GM12873 (cell line): ENCODE results near the gene STX11.

Experiments used
- TF ChIP-seq, protein P1 (sequence below): IDR thresholded peaks from 2 replicates; pipeline ENCODE4 v1.5.1; 2012; ENCODE audit warnings: low read depth, mild to moderate bottlenecking, moderate library complexity, low read length, control low read depth; ENCODE audit not compliant: insufficient read depth; ENCODE audit errors: missing control alignments

STX11 gene

DNA sequence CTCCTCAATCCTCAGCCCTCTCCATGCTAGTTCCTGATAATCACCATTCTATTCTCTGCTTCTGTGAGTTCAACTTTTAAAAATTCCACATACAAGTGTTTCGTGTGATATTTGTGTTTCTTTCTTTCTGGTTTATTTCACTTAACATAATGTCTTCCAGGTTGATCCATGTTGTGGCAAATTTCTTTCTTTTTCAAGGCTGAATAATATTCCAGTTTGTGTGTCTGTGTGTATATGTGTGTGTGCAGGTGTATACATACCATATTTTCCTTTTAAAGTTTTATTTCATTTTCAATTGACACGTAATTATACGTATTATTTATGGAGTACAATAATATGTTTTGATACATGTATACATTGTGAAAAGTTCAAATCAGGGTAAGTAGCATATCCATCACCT is 35.1 kb upstream of the STX11 start:
- TF ChIP-seq, protein P1, sequence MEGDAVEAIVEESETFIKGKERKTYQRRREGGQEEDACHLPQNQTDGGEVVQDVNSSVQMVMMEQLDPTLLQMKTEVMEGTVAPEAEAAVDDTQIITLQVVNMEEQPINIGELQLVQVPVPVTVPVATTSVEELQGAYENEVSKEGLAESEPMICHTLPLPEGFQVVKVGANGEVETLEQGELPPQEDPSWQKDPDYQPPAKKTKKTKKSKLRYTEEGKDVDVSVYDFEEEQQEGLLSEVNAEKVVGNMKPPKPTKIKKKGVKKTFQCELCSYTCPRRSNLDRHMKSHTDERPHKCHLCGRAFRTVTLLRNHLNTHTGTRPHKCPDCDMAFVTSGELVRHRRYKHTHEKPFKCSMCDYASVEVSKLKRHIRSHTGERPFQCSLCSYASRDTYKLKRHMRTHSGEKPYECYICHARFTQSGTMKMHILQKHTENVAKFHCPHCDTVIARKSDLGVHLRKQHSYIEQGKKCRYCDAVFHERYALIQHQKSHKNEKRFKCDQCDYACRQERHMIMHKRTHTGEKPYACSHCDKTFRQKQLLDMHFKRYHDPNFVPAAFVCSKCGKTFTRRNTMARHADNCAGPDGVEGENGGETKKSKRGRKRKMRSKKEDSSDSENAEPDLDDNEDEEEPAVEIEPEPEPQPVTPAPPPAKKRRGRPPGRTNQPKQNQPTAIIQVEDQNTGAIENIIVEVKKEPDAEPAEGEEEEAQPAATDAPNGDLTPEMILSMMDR, result no peak

DNA sequence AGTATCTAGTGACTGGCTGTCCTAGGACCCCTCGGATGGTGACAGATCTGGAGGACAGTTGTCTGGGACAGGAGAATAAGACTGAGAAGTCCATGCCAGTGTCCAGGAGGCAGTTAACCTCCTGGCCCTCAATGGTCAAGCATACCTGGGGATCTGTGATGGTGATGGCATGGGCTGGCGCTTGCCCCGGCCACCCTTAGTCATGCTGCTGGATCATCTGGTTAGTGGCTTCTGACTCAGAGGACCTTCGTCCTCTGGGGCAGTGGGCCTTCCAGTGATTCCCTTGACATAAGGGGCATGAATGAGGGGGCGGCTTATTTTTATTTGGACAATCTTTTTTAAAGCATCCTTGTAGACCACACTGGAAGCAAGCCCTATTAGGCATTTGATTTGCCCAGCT is 30.9 kb upstream of the STX11 start:
- TF ChIP-seq, protein P1, result no peak

DNA sequence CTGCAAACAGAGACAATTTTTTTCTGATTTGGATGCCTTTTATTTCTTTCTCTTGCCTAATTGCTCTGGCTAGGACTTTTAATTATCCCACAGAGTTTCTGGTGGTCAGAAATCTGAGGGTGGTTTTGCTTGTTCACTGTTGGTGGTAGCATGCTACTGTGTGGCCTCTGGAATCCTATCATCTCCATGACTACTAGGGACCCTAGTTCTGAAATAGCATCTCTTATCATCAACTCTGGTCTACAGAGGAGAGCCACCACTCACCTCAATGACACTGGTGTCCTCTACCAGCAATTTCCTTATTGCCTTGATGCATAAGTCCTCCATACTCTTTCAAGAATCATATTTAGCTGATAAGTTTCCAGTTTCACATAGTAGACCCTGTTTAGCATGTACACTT is 27.5 kb upstream of the STX11 start:
- TF ChIP-seq, protein P1, result no peak

DNA sequence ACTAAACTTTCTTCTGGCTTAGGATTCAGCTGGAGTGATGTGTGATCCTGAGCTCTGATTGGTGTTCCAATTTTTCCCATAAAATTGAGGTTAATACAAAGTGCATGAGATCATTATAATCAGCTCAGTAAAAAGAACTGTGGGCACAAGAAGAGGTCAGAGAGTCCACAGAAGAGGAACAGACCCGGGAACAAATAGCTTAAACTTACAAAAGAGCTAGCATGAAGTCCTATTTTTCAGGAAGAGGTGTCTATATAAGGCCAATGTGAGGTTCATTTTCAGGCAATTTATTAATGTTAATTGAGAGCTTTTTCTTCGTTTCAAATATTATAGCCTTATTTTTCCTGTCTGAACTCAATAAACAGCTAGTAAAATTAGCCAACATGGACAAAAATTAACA is 26.9 kb upstream of the STX11 start:
- TF ChIP-seq, protein P1, result no peak

DNA sequence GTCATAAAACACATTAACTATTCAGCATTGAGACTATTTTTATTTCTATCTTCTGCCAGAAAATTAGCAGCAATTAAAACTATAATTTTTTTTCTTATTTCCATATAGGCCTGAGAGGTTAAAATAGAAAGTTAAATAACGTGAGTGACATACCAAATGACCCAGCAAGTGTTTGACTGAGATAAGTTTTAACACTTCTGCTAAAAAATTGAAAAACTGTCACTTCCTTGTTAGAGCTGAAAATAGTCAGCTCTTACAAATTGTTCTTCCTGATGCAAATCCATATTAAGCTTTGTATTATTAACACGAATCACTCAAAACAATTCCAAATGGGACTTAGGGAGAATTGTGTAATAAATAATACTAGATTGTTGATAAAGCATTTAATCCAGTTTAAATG is 26.5 kb upstream of the STX11 start:
- TF ChIP-seq, protein P1, result no peak

DNA sequence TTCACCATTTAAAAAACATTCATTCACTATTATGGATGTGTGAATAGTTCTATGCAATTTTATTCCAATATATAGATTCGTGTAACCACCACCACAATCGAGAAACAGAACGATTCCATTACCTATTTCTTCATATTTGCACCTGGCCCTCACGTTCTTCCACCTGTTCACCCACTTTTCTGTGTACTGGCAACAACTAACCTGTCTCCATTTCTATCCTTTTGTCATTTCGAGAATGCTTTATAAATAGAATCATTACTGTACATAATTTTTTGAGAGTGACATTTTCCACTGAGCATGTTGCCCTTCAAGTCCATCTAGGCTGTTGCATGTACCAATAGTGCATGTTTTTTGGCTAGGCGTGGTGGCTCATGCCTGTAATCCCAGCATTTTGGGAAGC is 23.2 kb upstream of the STX11 start:
- TF ChIP-seq, protein P1, result no peak

DNA sequence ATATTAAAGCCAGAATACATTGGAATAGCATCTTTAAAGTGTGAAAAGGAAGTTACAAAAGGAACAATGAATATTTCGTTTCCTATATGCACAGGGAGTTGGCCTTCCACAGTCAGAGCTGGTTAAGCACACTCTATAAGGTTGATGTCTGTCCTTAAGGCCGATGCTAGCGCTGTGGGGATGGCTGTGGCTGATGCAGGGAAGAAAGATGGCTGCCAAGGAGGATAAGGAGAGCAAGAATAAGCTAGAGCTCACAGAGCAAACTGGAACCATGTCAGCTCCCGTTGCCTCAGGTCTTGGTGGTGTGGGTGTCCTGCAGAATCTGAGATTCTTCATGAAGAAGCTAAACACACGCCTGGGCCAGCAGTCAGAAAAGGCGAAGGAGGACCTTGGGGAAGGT is 20.8 kb upstream of the STX11 start:
- TF ChIP-seq, protein P1, result no peak
